IMR-90 (cell line): ENCODE results near the gene COL23A1. TPM values are rescaled to one million over a fixed set of nuclear protein-coding genes. Genes with fewer than 3 reads are reported as not detected.

Experiments used
- ATAC-seq: fragments of 200-7000 bp; cut with Tn5 transposase; 2 replicates; pipeline ENCODE4 v1.9.1; 2020; ENCODE audit warnings: low read depth, mild to moderate bottlenecking, moderate library complexity
- BruUV-seq: library from RNA; stranded (reverse); fragments of 400-500 nt; replicated peaks from 2 replicates; lab custom pipeline; 2021; lab: Mats Ljungman, UMichigan
- CTCF ChIA-PET: fragments of 300-600 bp; formaldehyde crosslinking; extraction: SDS; loops from one replicate; lab custom pipeline; 2021; ENCODE audit warnings: antibody characterized with exemption; lab: Yijun Ruan, JAX
- POLR2A ChIA-PET: fragments of 300-600 bp; sonication (Branson Sonifier 250); formaldehyde crosslinking; loops from one replicate; lab custom pipeline; 2022; ENCODE audit warnings: antibody characterized with exemption; ENCODE audit not compliant: unreplicated experiment; lab: Charles Lee
- DNase-seq: peaks from one replicate; pipeline ENCODE4 v3.0.0; 2013
- H2AFZ ChIP-seq: replicated peaks from 2 replicates; pipeline ENCODE3; 2013; ENCODE audit warnings: low read length, mild to moderate bottlenecking; ENCODE audit not compliant: poor library complexity
- H2AK5ac ChIP-seq: 2 replicates; pipeline ENCODE4 v1.6.1; 2013; ENCODE audit warnings: low read depth, low read length, inconsistent platforms
- H2AK9ac ChIP-seq: replicated peaks from 2 replicates; pipeline ENCODE3; 2013; ENCODE audit warnings: mild to moderate bottlenecking, low read depth, low read length, moderate library complexity; ENCODE audit not compliant: poor library complexity
- H2BK120ac ChIP-seq: 2 replicates; pipeline ENCODE4 v1.6.1; 2013; ENCODE audit warnings: low read depth, low read length, inconsistent platforms
- H2BK15ac ChIP-seq: 3 replicates; pipeline ENCODE4 v1.6.1; 2013; ENCODE audit warnings: low read depth, low read length, inconsistent platforms
- H2BK20ac ChIP-seq: 2 replicates; pipeline ENCODE4 v1.6.1; 2013; ENCODE audit warnings: low read depth, mild to moderate bottlenecking, inconsistent platforms, low read length, moderate library complexity
- H2BK5ac ChIP-seq: 2 replicates; pipeline ENCODE4 v1.6.1; 2013; ENCODE audit warnings: mild to moderate bottlenecking, low read depth, low read length, inconsistent platforms; ENCODE audit not compliant: poor library complexity, severe bottlenecking
- H3K14ac ChIP-seq: replicated peaks from 2 replicates; pipeline ENCODE4 v1.6.1; 2013; ENCODE audit warnings: low read depth, low read length, inconsistent platforms
- H3K18ac ChIP-seq: 2 replicates; pipeline ENCODE4 v1.6.1; 2013; ENCODE audit warnings: low read depth, low read length, control low read depth
- H3K23ac ChIP-seq: 2 replicates; pipeline ENCODE4 v1.6.1; 2013; ENCODE audit warnings: low read depth, low read length, inconsistent platforms
- H3K27ac ChIP-seq: 2 replicates; pipeline ENCODE4 v1.5.1; 2013; ENCODE audit warnings: mild to moderate bottlenecking, control low read depth, low read length; ENCODE audit not compliant: insufficient read depth
- H3K27me3 ChIP-seq: 2 replicates; pipeline ENCODE4 v1.6.1; 2013; ENCODE audit warnings: low read length; ENCODE audit not compliant: control insufficient read depth, insufficient read depth
- H3K36me3 ChIP-seq: 2 replicates; pipeline ENCODE4 v1.6.1; 2013; ENCODE audit warnings: low read length, mixed read lengths; ENCODE audit not compliant: control insufficient read depth, insufficient read depth
- H3K4ac ChIP-seq: 2 replicates; pipeline ENCODE4 v1.6.1; 2013; ENCODE audit warnings: low read depth, low read length, inconsistent platforms
- H3K4me1 ChIP-seq: 2 replicates; pipeline ENCODE4 v1.6.1; 2013; ENCODE audit warnings: low read length, mixed read lengths; ENCODE audit not compliant: control insufficient read depth, insufficient read depth
- H3K4me2 ChIP-seq: 2 replicates; pipeline ENCODE4 v1.6.1; 2013; ENCODE audit warnings: low read depth, mild to moderate bottlenecking, control low read depth, low read length, moderate library complexity
- H3K4me3 ChIP-seq: 2 replicates; pipeline ENCODE4 v1.5.1; 2013; ENCODE audit warnings: low read depth, mild to moderate bottlenecking, control low read depth, low read length, moderate library complexity; ENCODE audit not compliant: insufficient read depth
- H3K56ac ChIP-seq: 2 replicates; pipeline ENCODE4 v1.6.1; 2013; ENCODE audit warnings: low read length, inconsistent platforms; ENCODE audit not compliant: insufficient read depth; ENCODE audit errors: extremely low read depth
- H3K79me1 ChIP-seq, 2 experiments: 2 replicates each; pipeline ENCODE4 v1.6.1; 2013; ENCODE audit warnings: low read length in 2 of 2, inconsistent platforms in 1 of 2, low read depth in 1 of 2
- H3K9ac ChIP-seq: 2 replicates; pipeline ENCODE4 v1.6.1; 2013; ENCODE audit warnings: low read depth, low read length, control low read depth
- H3K9me1 ChIP-seq: 2 replicates; pipeline ENCODE4 v1.6.1; 2013; ENCODE audit warnings: low read length, inconsistent platforms; ENCODE audit not compliant: insufficient read depth
- H3K9me3 ChIP-seq: 2 replicates; pipeline ENCODE4 v1.6.1; 2013; ENCODE audit warnings: low read length; ENCODE audit not compliant: control insufficient read depth, insufficient read depth
- H4K20me1 ChIP-seq: 2 replicates; pipeline ENCODE4 v1.6.1; 2013; ENCODE audit warnings: low read length, inconsistent platforms; ENCODE audit not compliant: insufficient read depth
- H4K5ac ChIP-seq: 2 replicates; pipeline ENCODE4 v1.6.1; 2013; ENCODE audit warnings: mild to moderate bottlenecking, low read depth, low read length, control low read depth
- H4K8ac ChIP-seq, 2 experiments: 2 replicates each; pipeline ENCODE4 v1.6.1; 2013; ENCODE audit warnings: low read depth in 2 of 2, low read length in 2 of 2, control low read depth in 1 of 2, inconsistent platforms in 1 of 2
- H4K91ac ChIP-seq: 2 replicates; pipeline ENCODE4 v1.6.1; 2013; ENCODE audit warnings: low read depth, low read length, inconsistent platforms; ENCODE audit not compliant: insufficient read depth
- CHD1 ChIP-seq: IDR thresholded peaks from 2 replicates; pipeline ENCODE4 v1.6.1; 2012; ENCODE audit warnings: low read depth, low read length, improper control_type of control experiment
- ELK1 ChIP-seq: fragments of 150-350 bp; IDR thresholded peaks from 2 replicates; pipeline ENCODE4 v1.6.1; 2016; ENCODE audit warnings: low read depth, mild to moderate bottlenecking, low read length, moderate library complexity, borderline replicate concordance
- MAFK ChIP-seq: IDR thresholded peaks from 2 replicates; pipeline ENCODE4 v1.6.1; 2012; ENCODE audit warnings: low read depth, low read length, improper control_type of control experiment
- RAD21 ChIP-seq: IDR thresholded peaks from 2 replicates; pipeline ENCODE4 v1.6.1; 2012; ENCODE audit warnings: low read length, improper control_type of control experiment
- WGBS, 2 experiments: methylation state at CpG; one replicate each; pipeline versions ENCODE4 v1.1.5 to v1.1.7; 2013; ENCODE audit warnings: missing lambda C conversion rate in 2 of 2; ENCODE audit not compliant: insufficient read length in 1 of 2; ENCODE audit errors: extremely low coverage in 2 of 2; 5-methylcytosine and 5-hydroxymethylcytosine counted together
- dilution Hi-C: fragments of 300-500 bp; cut with HindIII; formaldehyde crosslinking; loops from one replicate; pipeline ENCODE4 v1.14.3; 2018; ENCODE audit warnings: low sequenced_read_pairs; ENCODE audit not compliant: unreplicated experiment
- in situ Hi-C: fragments of 300-500 bp; cut with MboI; formaldehyde crosslinking; loops from 3 replicates; pipeline ENCODE4 v1.14.3; 2019; ENCODE audit warnings: low sequenced_read_pairs, inconsistent platforms, mixed read lengths
- intact Hi-C: fragments of 100-400 bp; cut with micrococcal nuclease; formaldehyde crosslinking; loops from 2 replicates; pipeline ENCODE4 v1.10.0; 2022
- polyA plus RNA-seq, 3 experiments: library from polyadenylated mRNA; depleted of rRNA; stranded (reverse); fragments of >200 nt; gene quantifications; 2 replicates each; pipeline ENCODE4 v1.2.3, GENCODE V29; 2012; ENCODE audit warnings: low replicate concordance in 1 of 3
- total RNA-seq: library from RNA; depleted of rRNA; stranded (reverse); fragments of >200 nt; gene quantifications from 2 replicates; pipeline ENCODE4 v1.2.3, GENCODE V29; 2012

The COL23A1 gene
- total and polyA plus RNA-seq, 2 of the 4 experiments (the other 2 are of a cell fraction) = not detected

DNA sequence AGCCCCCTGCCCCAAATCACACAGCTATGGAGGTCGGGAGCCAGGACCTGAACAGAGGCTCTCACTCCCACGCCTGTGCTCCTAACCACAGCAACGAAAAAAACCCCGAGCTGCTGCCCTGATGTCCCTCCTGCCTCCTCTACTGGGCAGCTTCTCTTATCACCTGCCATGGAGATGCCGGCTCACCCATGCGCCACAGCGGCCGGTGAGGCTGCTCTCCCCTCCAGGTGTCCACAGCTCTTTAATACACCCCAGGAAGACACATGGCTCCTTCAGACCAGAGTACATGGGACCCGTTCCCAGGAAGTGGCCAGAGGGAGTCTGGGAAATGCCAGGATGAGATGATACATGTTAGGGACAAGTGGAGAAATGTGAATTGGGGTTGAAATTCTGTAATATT is 110.9 kb downstream of the COL23A1 start:
- no peak overlapping the region for H2AK5ac ChIP-seq
- no TSS peak for BruUV-seq
- H3K9ac ChIP-seq = no peak overlapping the region
- no peak overlapping the region for H4K91ac ChIP-seq
- ChIA-PET POLR2A (no interaction called here), CTCF (no interaction called here)
- DNase-seq = no peak
- in situ Hi-C loops = no loop called here
- H4K8ac ChIP-seq = no peak overlapping the region
- dilution Hi-C loops = no loop called here
- TF ChIP-seq MAFK = no peak
- TF ChIP-seq ELK1 = no peak
- TF ChIP-seq RAD21 = no peak
- no peak for TF ChIP-seq CHD1
- H3K4me3 ChIP-seq = no peak overlapping the region
- peaks cover 5% of the 10 kb centered on the region for H3K9me3 ChIP-seq
- H3K56ac ChIP-seq = no peak overlapping the region
- H3K23ac ChIP-seq = no peak overlapping the region
- no peaks in the 10 kb centered on the region for H4K20me1 ChIP-seq
- H2BK20ac ChIP-seq = no peak overlapping the region
- H4K5ac ChIP-seq = no peak overlapping the region
- 100% methylated on average over 1 of the region's 9 CpGs; no CpG with 5 or more reads in 1 of the 2 experiments for WGBS, 2 experiments
- no peaks in the 10 kb centered on the region for H3K79me1 ChIP-seq
- H3K14ac ChIP-seq = no peak overlapping the region
- no peak overlapping the region for H2BK5ac ChIP-seq
- no peaks in the 10 kb centered on the region for H3K36me3 ChIP-seq
- H2AFZ ChIP-seq = no peak overlapping the region
- H3K18ac ChIP-seq = no peak overlapping the region
- H3K4ac ChIP-seq = no peak overlapping the region
- no peaks in the 10 kb centered on the region for H3K9me1 ChIP-seq
- H3K27me3 ChIP-seq = no peaks in the 10 kb centered on the region
- intact Hi-C loops = no loop called here
- H2BK120ac ChIP-seq = no peak overlapping the region
- H3K4me1 ChIP-seq = no peaks in the 10 kb centered on the region
- H2AK9ac ChIP-seq = no peak overlapping the region
- no peak overlapping the region for H3K4me2 ChIP-seq
- no peak overlapping the region for H3K27ac ChIP-seq
- no peak overlapping the region for H2BK15ac ChIP-seq
- ATAC-seq = no peak
